ENCODE results near the gene THRA.

- TF ChIP-seq CTCF (IDR thresholded peaks at IDR 0.05) (no peak), TAF1 (IDR thresholded peaks at IDR 0.05; ENCODE audit: borderline replicate concordance, low read depth, low read length) (no peak), RFX5 (IDR thresholded peaks at IDR 0.05; ENCODE audit: low read length) (no peak), REST (IDR thresholded peaks at IDR 0.05; ENCODE audit: low read depth, low read length) (no peak), TCF12 (IDR thresholded peaks at IDR 0.05) (no peak), POLR2AphosphoS5 (IDR thresholded peaks at IDR 0.05; ENCODE audit: low read depth, low read length) (no peak), EZH2phosphoT487 (IDR thresholded peaks at IDR 0.05; ENCODE audit: borderline replicate concordance, low read depth) (no peak), MXI1 (IDR thresholded peaks at IDR 0.05; ENCODE audit: low read depth, low read length) (no peak), SMC3 (IDR thresholded peaks at IDR 0.05; ENCODE audit: low read depth, low read length) (no peak)
Measured at GRCh38 chr17:40079545-40079944, 16.8 kb downstream of the THRA start.

Data from SK-N-SH (cell line).